HG03159 (cell line): ENCODE data around the gene CXCL8.
"Not testable (repeated sequence)": the region's sequence is repeated elsewhere in the genome, so short reads cannot be mapped to it uniquely, and the experiment has no call there.

Experiments used
- ATAC-seq: cut with Tn5 transposase; IDR thresholded peaks from one replicate; pipeline ENCODE4 v1.9.1; 2021; ENCODE audit warnings: mild to moderate bottlenecking, moderate library complexity; ENCODE audit not compliant: unreplicated experiment

The CXCL8 gene

GRCh38 chr4:73740353-73740778, at the start of gene CXCL8:
CXCL8 (plus strand) TSS chr4:73740569; CDS start chr4:73740659, 90 bp downstream.
- ATAC-seq = no peak

- ATAC-seq = not testable (repeated sequence)
These were observed 49.2 kb upstream of the CXCL8 start for GRCh38 chr4:73691201-73691600.

- ATAC-seq = no peak
These were observed 48.6 kb upstream of the CXCL8 start for GRCh38 chr4:73691759-73692158.

GRCh38 chr4:73692254-73692653, 48.1 kb upstream of the CXCL8 start:
- no peak for ATAC-seq

- no peak for ATAC-seq
These were observed 47.7 kb upstream of the CXCL8 start for GRCh38 chr4:73692701-73693100.

- no peak for ATAC-seq
These were observed 46.6 kb upstream of the CXCL8 start for GRCh38 chr4:73693811-73694210.

- ATAC-seq = no peak
These were observed 42.2 kb upstream of the CXCL8 start for GRCh38 chr4:73698217-73698616.

- ATAC-seq = no peak
These were observed 39.3 kb upstream of the CXCL8 start for GRCh38 chr4:73701116-73701515.

- no peak for ATAC-seq
These were observed 37.5 kb upstream of the CXCL8 start for GRCh38 chr4:73702796-73703287.

- ATAC-seq = no peak
These were observed 37.0 kb upstream of the CXCL8 start for GRCh38 chr4:73703320-73703719.

- ATAC-seq = no peak
These were observed 35.9 kb upstream of the CXCL8 start for GRCh38 chr4:73704314-73705055.

GRCh38 chr4:73705056-73705432, 35.3 kb upstream of the CXCL8 start:
- ATAC-seq = no peak

- ATAC-seq = no peak
These were observed 34.6 kb upstream of the CXCL8 start for GRCh38 chr4:73705721-73706120.

- ATAC-seq = no peak
These were observed 33.6 kb upstream of the CXCL8 start for GRCh38 chr4:73706811-73707210.

- no peak for ATAC-seq
These were observed 33.0 kb upstream of the CXCL8 start for GRCh38 chr4:73707269-73707875.

- ATAC-seq = peak; percentile 45
These were observed 32.3 kb upstream of the CXCL8 start for GRCh38 chr4:73707918-73708577.

GRCh38 chr4:73709451-73710033, 30.8 kb upstream of the CXCL8 start:
- ATAC-seq = no peak

- ATAC-seq = no peak
These were observed 30.3 kb upstream of the CXCL8 start for GRCh38 chr4:73710094-73710493.

- ATAC-seq = no peak
These were observed 28.4 kb upstream of the CXCL8 start for GRCh38 chr4:73711989-73712388.

GRCh38 chr4:73713650-73714049, 26.7 kb upstream of the CXCL8 start:
- ATAC-seq = no peak

GRCh38 chr4:73714647-73715046, 25.7 kb upstream of the CXCL8 start:
- no peak for ATAC-seq

GRCh38 chr4:73715659-73716058, 24.7 kb upstream of the CXCL8 start:
- ATAC-seq = no peak
